Activated T-cell treated with anti-CD3 and anti-CD28 coated beads for 1 hour (primary cell): ENCODE data around the gene TEPSIN.

Source experiments
- DNase-seq: peaks from one replicate; pipeline ENCODE4 v3.0.0-alpha.2; 2020; ENCODE audit warnings: low read depth

Gene TEPSIN

GRCh38 chr17:81249223-81250040 is 10.6 kb upstream of the TEPSIN start:
- no peak for DNase-seq

- DNase-seq: no peak
Observed at GRCh38 chr17:81248649-81249048, 9.8 kb upstream of the TEPSIN start.

GRCh38 chr17:81247339-81247990 is 8.6 kb upstream of the TEPSIN start:
- no peak for DNase-seq

- no peak for DNase-seq
Observed at GRCh38 chr17:81246679-81247338, 8.0 kb upstream of the TEPSIN start.

- no peak for DNase-seq
Observed at GRCh38 chr17:81246343-81246670, 7.5 kb upstream of the TEPSIN start.

GRCh38 chr17:81245665-81246342 is 6.9 kb upstream of the TEPSIN start:
- no peak for DNase-seq

GRCh38 chr17:81245024-81245664 is 6.3 kb upstream of the TEPSIN start:
- no peak for DNase-seq

- no peak for DNase-seq
Observed at GRCh38 chr17:81244358-81245023, 5.6 kb upstream of the TEPSIN start.

GRCh38 chr17:81243333-81243664 is 4.4 kb upstream of the TEPSIN start:
- no peak for DNase-seq

GRCh38 chr17:81242421-81243332 is 3.8 kb upstream of the TEPSIN start:
- no peak for DNase-seq

GRCh38 chr17:81241648-81242420 is 3.0 kb upstream of the TEPSIN start:
- peak; percentile 59 for DNase-seq

- DNase-seq: no peak
Observed at GRCh38 chr17:81241203-81241602, 2.3 kb upstream of the TEPSIN start.

- DNase-seq: no peak
Observed at GRCh38 chr17:81240761-81241160, 1.9 kb upstream of the TEPSIN start.

- DNase-seq: peak; percentile 14
Observed at GRCh38 chr17:81239714-81240555, 1.1 kb upstream of the TEPSIN start.

GRCh38 chr17:81238490-81238814 is 403 bp downstream of the TEPSIN start:
- no peak for DNase-seq

- DNase-seq: no peak
Observed at GRCh38 chr17:81237591-81238489, 1.0 kb downstream of the TEPSIN start.

GRCh38 chr17:81236784-81237183 is 2.1 kb downstream of the TEPSIN start:
- DNase-seq: no peak
